ENCODE results near the gene MAT2A. TPM values are rescaled to one million over a fixed set of nuclear protein-coding genes. Genes with fewer than 3 reads are reported as not detected.

The MAT2A gene
- total and polyA plus RNA-seq, 9 of the 15 experiments (the other 6 are each of a cell fraction or from before 2014, with no cell fraction given) = 130 to 1,027 (median 240) TPM

- TF ChIP-seq ZNF639 (CRISPR knock-in tag; conservative IDR thresholded peaks at IDR 0.05 in 1 of 2, IDR thresholded peaks at IDR 0.05 in 1 of 2) (peak in 1 of 2 experiments; percentile 89; a peak in 2 of 4 replicates), POLR2G (IDR thresholded peaks at IDR 0.05; ENCODE audit: low read depth, low read length) (no peak), ETV1 (tag; conservative IDR thresholded peaks at IDR 0.05; ENCODE audit: low read depth) (peak; percentile 31; the same call in 1 of the 2 replicates), POLR2H (tag; IDR thresholded peaks at IDR 0.05; ENCODE audit: low read depth) (peak; percentile 52), SMARCE1 (IDR thresholded peaks at IDR 0.05) (no peak), ZNF140 (CRISPR knock-in tag; IDR thresholded peaks at IDR 0.05) (peak; percentile 75; the same call in 1 of the 2 replicates), EGR1 (conservative IDR thresholded peaks at IDR 0.05) (no peak), PTRF (tag; IDR thresholded peaks at IDR 0.05) (peak; percentile 90), ETS1 (conservative IDR thresholded peaks at IDR 0.05; ENCODE audit: control insufficient read depth, low read depth, low read length) (no peak), LCOR (CRISPR knock-in tag; IDR thresholded peaks at IDR 0.05) (no peak), HMG20B (CRISPR knock-in tag; IDR thresholded peaks at IDR 0.05) (no peak), MAZ (CRISPR knock-in tag; conservative IDR thresholded peaks at IDR 0.05 in 1 of 2, IDR thresholded peaks at IDR 0.05 in 1 of 2) (peak in 1 of 2 experiments; percentile 39; a peak in 1 of 4 replicates), ZFP30 (CRISPR knock-in tag; IDR thresholded peaks at IDR 0.05; ENCODE audit: borderline replicate concordance) (no peak), CGGBP1 (CRISPR knock-in tag; IDR thresholded peaks at IDR 0.05) (no peak), MTF1 (CRISPR knock-in tag; IDR thresholded peaks at IDR 0.05; ENCODE audit: borderline replicate concordance) (peak; percentile 77; the same call in 1 of the 2 replicates), RHOXF2B (CRISPR knock-in tag; conservative IDR thresholded peaks at IDR 0.05) (no peak), THAP7 (CRISPR knock-in tag; IDR thresholded peaks at IDR 0.05) (no peak)
- TF ChIP-seq, protein P1, sequence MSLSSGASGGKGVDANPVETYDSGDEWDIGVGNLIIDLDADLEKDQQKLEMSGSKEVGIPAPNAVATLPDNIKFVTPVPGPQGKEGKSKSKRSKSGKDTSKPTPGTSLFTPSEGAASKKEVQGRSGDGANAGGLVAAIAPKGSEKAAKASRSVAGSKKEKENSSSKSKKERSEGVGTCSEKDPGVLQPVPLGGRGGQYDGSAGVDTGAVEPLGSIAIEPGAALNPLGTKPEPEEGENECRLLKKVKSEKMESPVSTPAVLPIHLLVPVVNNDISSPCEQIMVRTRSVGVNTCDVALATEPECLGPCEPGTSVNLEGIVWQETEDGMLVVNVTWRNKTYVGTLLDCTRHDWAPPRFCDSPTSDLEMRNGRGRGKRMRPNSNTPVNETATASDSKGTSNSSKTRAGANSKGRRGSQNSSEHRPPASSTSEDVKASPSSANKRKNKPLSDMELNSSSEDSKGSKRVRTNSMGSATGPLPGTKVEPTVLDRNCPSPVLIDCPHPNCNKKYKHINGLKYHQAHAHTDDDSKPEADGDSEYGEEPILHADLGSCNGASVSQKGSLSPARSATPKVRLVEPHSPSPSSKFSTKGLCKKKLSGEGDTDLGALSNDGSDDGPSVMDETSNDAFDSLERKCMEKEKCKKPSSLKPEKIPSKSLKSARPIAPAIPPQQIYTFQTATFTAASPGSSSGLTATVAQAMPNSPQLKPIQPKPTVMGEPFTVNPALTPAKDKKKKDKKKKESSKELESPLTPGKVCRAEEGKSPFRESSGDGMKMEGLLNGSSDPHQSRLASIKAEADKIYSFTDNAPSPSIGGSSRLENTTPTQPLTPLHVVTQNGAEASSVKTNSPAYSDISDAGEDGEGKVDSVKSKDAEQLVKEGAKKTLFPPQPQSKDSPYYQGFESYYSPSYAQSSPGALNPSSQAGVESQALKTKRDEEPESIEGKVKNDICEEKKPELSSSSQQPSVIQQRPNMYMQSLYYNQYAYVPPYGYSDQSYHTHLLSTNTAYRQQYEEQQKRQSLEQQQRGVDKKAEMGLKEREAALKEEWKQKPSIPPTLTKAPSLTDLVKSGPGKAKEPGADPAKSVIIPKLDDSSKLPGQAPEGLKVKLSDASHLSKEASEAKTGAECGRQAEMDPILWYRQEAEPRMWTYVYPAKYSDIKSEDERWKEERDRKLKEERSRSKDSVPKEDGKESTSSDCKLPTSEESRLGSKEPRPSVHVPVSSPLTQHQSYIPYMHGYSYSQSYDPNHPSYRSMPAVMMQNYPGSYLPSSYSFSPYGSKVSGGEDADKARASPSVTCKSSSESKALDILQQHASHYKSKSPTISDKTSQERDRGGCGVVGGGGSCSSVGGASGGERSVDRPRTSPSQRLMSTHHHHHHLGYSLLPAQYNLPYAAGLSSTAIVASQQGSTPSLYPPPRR (CRISPR knock-in tag; IDR thresholded peaks at IDR 0.05; ENCODE audit: borderline replicate concordance) = no peak
Measured at GRCh38 chr2:85497944-85498630, 40.9 kb upstream of the MAT2A start (continued).

Data from K562 (cell line).